GM23248 (cell line): ENCODE results near the gene CRLF3.

Source experiments
- EZH2 ChIP-seq: fragments of 200-600 bp; sonication (generic); IDR thresholded peaks from 2 replicates; pipeline ENCODE4 v1.6.1; 2018; ENCODE audit warnings: antibody characterized with exemption, mild to moderate bottlenecking; ENCODE audit not compliant: insufficient read depth, poor library complexity, severe bottlenecking
- EZH2phosphoT487 ChIP-seq: fragments of 200-600 bp; sonication (generic); IDR thresholded peaks from 2 replicates; pipeline ENCODE4 v1.6.1; 2018; ENCODE audit warnings: antibody characterized with exemption, moderate library complexity, mild to moderate bottlenecking, low read depth; ENCODE audit not compliant: insufficient read depth

- TF ChIP-seq EZH2 (no peak), EZH2phosphoT487 (no peak)
Observed at GRCh38 chr17:30790279-30790678, 34.2 kb downstream of the CRLF3 start.
